Esophagus squamous epithelium (tissue), 5 donors: ENCODE measurements around the gene NUP205. TPM values are rescaled to one million over a fixed set of nuclear protein-coding genes. Genes with fewer than 3 reads are reported as not detected.

Source experiments
- DNase-seq: peaks from one replicate; lab custom pipeline; 2025; lab: John Stamatoyannopoulos, UW
- H3K27ac ChIP-seq, 4 donors: fragments of 200-600 bp; sonication (generic); one replicate each; pipeline ENCODE4 v1.5.1; 2016 to 2019; ENCODE audit warnings: mild to moderate bottlenecking in 1 of 4
- H3K27me3 ChIP-seq, 4 donors: fragments of 200-600 bp; sonication (generic); 1 replicate in 3 of 4; 2 replicates in 1 of 4; pipeline versions ENCODE4 v1.5.1 to v1.6.0; 2017 to 2021; ENCODE audit warnings: antibody characterized with exemption in 1 of 4
- H3K36me3 ChIP-seq, 3 donors: fragments of 200-600 bp; sonication (generic); one replicate each; pipeline ENCODE4 v1.5.1; 2016 to 2019
- H3K4me1 ChIP-seq, 3 donors: fragments of 200-600 bp; sonication (generic); one replicate each; pipeline ENCODE4 v1.5.1; 2017 to 2019
- H3K4me3 ChIP-seq, 4 donors: fragments of 200-600 bp; sonication (generic); 1 replicate in 3 of 4; 2 replicates in 1 of 4; pipeline ENCODE4 v1.5.1; 2016 to 2019; ENCODE audit warnings: mild to moderate bottlenecking in 2 of 4, moderate library complexity in 1 of 4
- H3K9me3 ChIP-seq, 3 donors: fragments of 200-600 bp; sonication (generic); one replicate each; pipeline ENCODE4 v1.5.1; 2016 to 2019
- POLR2A ChIP-seq, 4 donors: fragments of 450-650 bp; IDR thresholded peaks; one replicate each; pipeline ENCODE4 v1.6.1; 2017; ENCODE audit warnings: antibody characterized with exemption in 4 of 4, mild to moderate bottlenecking in 4 of 4, moderate library complexity in 3 of 4
- WGBS, 2 donors: methylation state at CpG; one replicate each; pipeline ENCODE4 v1.1.5; 2018; 5-methylcytosine and 5-hydroxymethylcytosine counted together
- intact Hi-C: fragments of 100-400 bp; cut with DNase I; formaldehyde crosslinking; loops from one replicate; pipeline ENCODE4 v1.15.0; 2022
- small RNA-seq, 4 donors: library from RNA; depleted of rRNA; stranded (forward); fragments of <200 nt; gene quantifications; one replicate each; pipeline ENCODE3, GENCODE V24; 2016
- total RNA-seq, 4 donors: library from RNA; depleted of rRNA; stranded (reverse); fragments of >200 nt; gene quantifications; one replicate each; pipeline ENCODE4 v1.1.0, GENCODE V29; 2016
- TF ChIP-seq, protein P1 (sequence below), 6 experiments: fragments of 450-650 bp in 4 of 6; fragments of 200-600 bp in 2 of 6; sonication (generic) in 2 of 6; IDR thresholded peaks; one replicate each; pipeline ENCODE4 v1.5.1; 2016 to 2019; ENCODE audit warnings: antibody characterized with exemption in 6 of 6, mild to moderate bottlenecking in 4 of 6, moderate library complexity in 4 of 6
- donor health status: DM: yes; HTN: yes; CAD: no.

Gene NUP205
- total RNA-seq, 4 donors from 2014 or later, result 33.8 to 60.5 (median 48.1) TPM

DNA sequence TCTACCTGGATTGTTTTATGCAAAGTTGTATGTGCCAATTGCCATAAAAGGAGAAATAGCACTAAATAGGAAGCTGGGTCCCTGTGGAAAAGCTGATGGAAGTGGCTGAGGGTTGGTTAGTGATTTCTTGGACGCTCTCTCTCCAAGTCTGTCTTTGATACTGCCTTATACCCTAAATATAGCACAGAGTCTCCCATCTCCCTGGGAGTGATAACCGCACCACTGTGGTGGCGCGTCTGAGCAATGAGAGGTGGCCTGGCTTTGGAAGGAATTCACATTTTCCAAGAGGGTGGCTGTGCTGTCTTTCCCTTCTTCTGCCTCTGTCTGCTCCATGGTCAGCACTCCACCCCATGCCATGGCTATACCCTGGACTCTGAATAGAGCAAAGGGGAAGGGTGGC, 135.8 kb downstream of the NUP205 start:
- H3K4me3 ChIP-seq, result no peak overlapping the region
- WGBS, 2 donors, result 94 to 100% methylated on average over 3 to 4 of the region's 4 CpGs
- intact Hi-C loops, result no loop called here
- H3K4me1 ChIP-seq, result peaks cover 0 to 13% (median 0%) of the 10 kb centered on the region in 3 donors
- H3K27me3 ChIP-seq, result no peaks in the 10 kb centered on the region
- H3K36me3 ChIP-seq, result peaks cover 0 to 57% (median 7%) of the 10 kb centered on the region in 3 donors
- H3K9me3 ChIP-seq, result no peaks in the 10 kb centered on the region
- TF ChIP-seq, protein P1, sequence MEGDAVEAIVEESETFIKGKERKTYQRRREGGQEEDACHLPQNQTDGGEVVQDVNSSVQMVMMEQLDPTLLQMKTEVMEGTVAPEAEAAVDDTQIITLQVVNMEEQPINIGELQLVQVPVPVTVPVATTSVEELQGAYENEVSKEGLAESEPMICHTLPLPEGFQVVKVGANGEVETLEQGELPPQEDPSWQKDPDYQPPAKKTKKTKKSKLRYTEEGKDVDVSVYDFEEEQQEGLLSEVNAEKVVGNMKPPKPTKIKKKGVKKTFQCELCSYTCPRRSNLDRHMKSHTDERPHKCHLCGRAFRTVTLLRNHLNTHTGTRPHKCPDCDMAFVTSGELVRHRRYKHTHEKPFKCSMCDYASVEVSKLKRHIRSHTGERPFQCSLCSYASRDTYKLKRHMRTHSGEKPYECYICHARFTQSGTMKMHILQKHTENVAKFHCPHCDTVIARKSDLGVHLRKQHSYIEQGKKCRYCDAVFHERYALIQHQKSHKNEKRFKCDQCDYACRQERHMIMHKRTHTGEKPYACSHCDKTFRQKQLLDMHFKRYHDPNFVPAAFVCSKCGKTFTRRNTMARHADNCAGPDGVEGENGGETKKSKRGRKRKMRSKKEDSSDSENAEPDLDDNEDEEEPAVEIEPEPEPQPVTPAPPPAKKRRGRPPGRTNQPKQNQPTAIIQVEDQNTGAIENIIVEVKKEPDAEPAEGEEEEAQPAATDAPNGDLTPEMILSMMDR (IDR thresholded peaks at IDR 0.05), result no peak
- TF ChIP-seq POLR2A (IDR thresholded peaks at IDR 0.05), result no peak
- no peak for DNase-seq
- H3K27ac ChIP-seq, result no peak overlapping the region

DNA sequence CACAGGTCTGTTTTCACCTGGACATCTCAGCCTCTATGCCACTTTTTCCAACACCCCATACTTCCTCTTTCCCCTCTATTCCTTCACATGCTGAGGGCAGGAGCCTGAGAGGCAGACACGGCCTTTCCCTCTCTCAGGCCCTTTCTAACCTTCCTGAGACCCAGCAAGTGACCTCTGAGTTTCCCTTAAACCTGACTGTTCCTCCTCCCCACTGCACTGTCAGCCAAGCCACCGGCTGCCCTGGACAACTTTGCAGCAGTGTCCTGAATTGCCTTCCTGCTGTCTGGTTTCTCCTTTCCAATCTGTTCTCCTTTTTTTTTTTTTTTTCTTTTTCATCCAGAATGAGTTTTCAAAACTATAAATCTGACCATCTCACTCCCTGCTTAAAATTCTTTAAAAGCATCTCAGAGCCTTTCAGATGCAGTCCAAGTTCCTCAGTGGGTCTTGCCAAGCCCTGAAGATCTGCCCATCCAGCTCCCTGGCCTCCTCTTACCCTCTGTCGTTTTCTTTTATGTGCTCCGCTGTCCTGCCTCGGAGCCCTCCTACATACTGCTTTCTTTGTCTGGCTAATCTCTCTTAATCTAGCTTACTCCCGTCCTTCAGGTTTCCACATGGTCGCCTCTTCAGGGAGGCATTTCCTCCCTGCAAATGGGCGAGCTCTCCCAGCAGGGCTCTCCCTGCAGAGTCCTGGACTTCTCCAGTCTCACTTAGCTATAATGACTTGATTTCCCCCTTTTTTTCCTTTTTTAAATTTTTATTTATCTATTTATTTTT, 139.7 kb downstream of the NUP205 start:
- Histone ChIP-seq H3K36me3 (peaks cover 0 to 22% (median 0%) of the 10 kb centered on the region in 3 donors), H3K27me3 (no peaks in the 10 kb centered on the region), H3K27ac (no peak overlapping the region), H3K4me1 (peaks cover 0 to 22% (median 0%) of the 10 kb centered on the region in 3 donors), H3K4me3 (no peak overlapping the region), H3K9me3 (no peaks in the 10 kb centered on the region)
- 36 to 53% methylated on average over 8 of the region's 8 CpGs for WGBS, 2 donors
- DNase-seq, result no peak
- no peak for TF ChIP-seq POLR2A (IDR thresholded peaks at IDR 0.05)
- TF ChIP-seq, protein P1 (IDR thresholded peaks at IDR 0.05), result no peak
- intact Hi-C loops, result no loop called here

Small RNA genes within 50 kb of the gene (small RNA-seq; reads per million reads assigned to genes)
- gene RNU6-1154P, result 0 reads per million in 4 donors

Other genes starting within 250 kb of the NUP205 start
- gene CNOT4, start 47.8 kb upstream of the NUP205 start, total RNA-seq, result 10 to 100 TPM in 3 of 4 donors, 1 to 10 TPM in 1; 7.3 to 20.0 (median 14.0) TPM
- 10 to 100 TPM; 19.2 to 25.6 (median 23.1) TPM for gene STMP1, start 104.6 kb downstream of the NUP205 start, total RNA-seq
- gene SLC13A4, start 170.3 kb downstream of the NUP205 start, total RNA-seq, result 1 to 10 TPM in 3 of 4 donors, under 1 TPM in 1; under 0.01 to 1.9 (median 1.5) TPM
- gene FAM180A, start 190.9 kb downstream of the NUP205 start, total RNA-seq, result 1 to 10 TPM in 1 of 4 donors, under 1 TPM in 3; 0.38 to 5.0 (median 0.60) TPM